ENCODE measurements around the gene PLCH2.

Gene PLCH2

DNA sequence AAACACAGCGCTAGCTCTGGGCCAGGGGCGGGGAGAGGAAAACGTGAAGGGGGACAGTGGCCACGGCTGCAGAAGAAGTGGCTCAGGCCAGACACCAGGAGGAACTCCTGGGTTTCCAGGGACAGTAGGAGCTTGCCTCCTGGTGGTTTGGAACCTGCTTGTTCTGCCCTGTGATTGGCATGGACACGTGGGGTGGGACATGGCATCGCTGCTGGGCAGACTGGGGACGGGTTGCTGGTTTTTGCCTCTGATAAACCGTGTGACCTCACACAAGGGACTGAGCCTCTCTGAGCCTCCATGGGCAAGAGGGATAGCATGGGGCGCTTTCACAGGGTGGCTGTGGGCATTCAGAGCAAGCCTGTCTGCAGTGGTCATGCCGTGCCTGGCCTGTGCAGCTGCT is 7.5 kb upstream of the PLCH2 start:
- Histone ChIP-seq H2AFZ (ENCODE audit: low read depth, low read length) (no peak overlapping the region), H3K9ac (ENCODE audit: low read depth, low read length) (no peak overlapping the region), H4K20me1 (ENCODE audit: insufficient read depth, low read length) (peaks cover 39% of the 10 kb centered on the region), H3K27me3 (ENCODE audit: insufficient read depth, low read length, poor library complexity) (no peaks in the 10 kb centered on the region), H3K9me3 (ENCODE audit: insufficient read depth, low read length, severe bottlenecking) (no peaks in the 10 kb centered on the region), H3K27ac (ENCODE audit: low read length) (no peak overlapping the region), H3K4me2 (ENCODE audit: insufficient read depth, low read length) (no peak overlapping the region), H3K4me3 (ENCODE audit: low read depth in 1 of 2, low read length in 2 of 2) (no peak overlapping the region), H3K36me3 (ENCODE audit: insufficient read depth, low read length) (no peaks in the 10 kb centered on the region), H3K79me2 (ENCODE audit: insufficient read depth, low read length) (no peaks in the 10 kb centered on the region), H3K4me1 (ENCODE audit: insufficient read depth, low read length) (no peaks in the 10 kb centered on the region)
- DNase-seq (no peak), ATAC-seq (ENCODE audit: insufficient read depth, low read depth) (no peak)
- TF ChIP-seq, protein P1, sequence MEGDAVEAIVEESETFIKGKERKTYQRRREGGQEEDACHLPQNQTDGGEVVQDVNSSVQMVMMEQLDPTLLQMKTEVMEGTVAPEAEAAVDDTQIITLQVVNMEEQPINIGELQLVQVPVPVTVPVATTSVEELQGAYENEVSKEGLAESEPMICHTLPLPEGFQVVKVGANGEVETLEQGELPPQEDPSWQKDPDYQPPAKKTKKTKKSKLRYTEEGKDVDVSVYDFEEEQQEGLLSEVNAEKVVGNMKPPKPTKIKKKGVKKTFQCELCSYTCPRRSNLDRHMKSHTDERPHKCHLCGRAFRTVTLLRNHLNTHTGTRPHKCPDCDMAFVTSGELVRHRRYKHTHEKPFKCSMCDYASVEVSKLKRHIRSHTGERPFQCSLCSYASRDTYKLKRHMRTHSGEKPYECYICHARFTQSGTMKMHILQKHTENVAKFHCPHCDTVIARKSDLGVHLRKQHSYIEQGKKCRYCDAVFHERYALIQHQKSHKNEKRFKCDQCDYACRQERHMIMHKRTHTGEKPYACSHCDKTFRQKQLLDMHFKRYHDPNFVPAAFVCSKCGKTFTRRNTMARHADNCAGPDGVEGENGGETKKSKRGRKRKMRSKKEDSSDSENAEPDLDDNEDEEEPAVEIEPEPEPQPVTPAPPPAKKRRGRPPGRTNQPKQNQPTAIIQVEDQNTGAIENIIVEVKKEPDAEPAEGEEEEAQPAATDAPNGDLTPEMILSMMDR (IDR thresholded peaks at IDR 0.05; ENCODE audit: borderline replicate concordance, extremely low read depth, low read length, poor library complexity, severe bottlenecking): no peak
- TF ChIP-seq EZH2 (IDR thresholded peaks at IDR 0.05; ENCODE audit: borderline replicate concordance, low read depth, low read length, severe bottlenecking): no peak

- H3K9ac ChIP-seq (ENCODE audit: low read depth, low read length): no peak overlapping the region
- no peak for DNase-seq
- H3K36me3 ChIP-seq (ENCODE audit: insufficient read depth, low read length): no peaks in the 10 kb centered on the region
- no peak for ATAC-seq (ENCODE audit: insufficient read depth, low read depth)
- no peaks in the 10 kb centered on the region for H3K27me3 ChIP-seq (ENCODE audit: insufficient read depth, low read length, poor library complexity)
- H3K27ac ChIP-seq (ENCODE audit: low read length): no peak overlapping the region
- H3K79me2 ChIP-seq (ENCODE audit: insufficient read depth, low read length): no peaks in the 10 kb centered on the region
- H2AFZ ChIP-seq (ENCODE audit: low read depth, low read length): no peak overlapping the region
- H3K4me2 ChIP-seq (ENCODE audit: insufficient read depth, low read length): no peak overlapping the region
- no peaks in the 10 kb centered on the region for H3K4me1 ChIP-seq (ENCODE audit: insufficient read depth, low read length)
- H3K4me3 ChIP-seq (ENCODE audit: low read depth in 1 of 2, low read length in 2 of 2): no peak overlapping the region
- H3K9me3 ChIP-seq (ENCODE audit: insufficient read depth, low read length, severe bottlenecking): no peaks in the 10 kb centered on the region
- peaks cover 40% of the 10 kb centered on the region for H4K20me1 ChIP-seq (ENCODE audit: insufficient read depth, low read length)
- no peak for TF ChIP-seq EZH2 (IDR thresholded peaks at IDR 0.05; ENCODE audit: borderline replicate concordance, low read depth, low read length, severe bottlenecking)
- TF ChIP-seq, protein P1 (IDR thresholded peaks at IDR 0.05; ENCODE audit: borderline replicate concordance, extremely low read depth, low read length, poor library complexity, severe bottlenecking): no peak
These were observed 6.8 kb upstream of the PLCH2 start for GRCh38 chr1:2469103-2469940.

- Histone ChIP-seq H3K27me3 (ENCODE audit: insufficient read depth, low read length, poor library complexity) (no peaks in the 10 kb centered on the region), H3K36me3 (ENCODE audit: insufficient read depth, low read length) (no peaks in the 10 kb centered on the region), H4K20me1 (ENCODE audit: insufficient read depth, low read length) (peaks cover 40% of the 10 kb centered on the region), H3K27ac (ENCODE audit: low read length) (no peak overlapping the region), H3K9ac (ENCODE audit: low read depth, low read length) (no peak overlapping the region), H3K79me2 (ENCODE audit: insufficient read depth, low read length) (no peaks in the 10 kb centered on the region), H2AFZ (ENCODE audit: low read depth, low read length) (no peak overlapping the region), H3K9me3 (ENCODE audit: insufficient read depth, low read length, severe bottlenecking) (no peaks in the 10 kb centered on the region), H3K4me2 (ENCODE audit: insufficient read depth, low read length) (no peak overlapping the region), H3K4me1 (ENCODE audit: insufficient read depth, low read length) (no peaks in the 10 kb centered on the region), H3K4me3 (ENCODE audit: low read depth in 1 of 2, low read length in 2 of 2) (no peak overlapping the region)
- ATAC-seq (ENCODE audit: insufficient read depth, low read depth): no peak
- TF ChIP-seq, protein P1 (IDR thresholded peaks at IDR 0.05; ENCODE audit: borderline replicate concordance, extremely low read depth, low read length, poor library complexity, severe bottlenecking): no peak
- no peak for TF ChIP-seq EZH2 (IDR thresholded peaks at IDR 0.05; ENCODE audit: borderline replicate concordance, low read depth, low read length, severe bottlenecking)
- no peak for DNase-seq
These were observed 5.6 kb upstream of the PLCH2 start for GRCh38 chr1:2470290-2471158.

Measured in DND-41 (cell line).